NCI-H1694 (cell line): ENCODE results near the gene HCRTR1.

Experiments used
- DNase-seq: peaks from one replicate; lab custom pipeline; 2025; lab: John Stamatoyannopoulos, UW

Gene HCRTR1

DNA sequence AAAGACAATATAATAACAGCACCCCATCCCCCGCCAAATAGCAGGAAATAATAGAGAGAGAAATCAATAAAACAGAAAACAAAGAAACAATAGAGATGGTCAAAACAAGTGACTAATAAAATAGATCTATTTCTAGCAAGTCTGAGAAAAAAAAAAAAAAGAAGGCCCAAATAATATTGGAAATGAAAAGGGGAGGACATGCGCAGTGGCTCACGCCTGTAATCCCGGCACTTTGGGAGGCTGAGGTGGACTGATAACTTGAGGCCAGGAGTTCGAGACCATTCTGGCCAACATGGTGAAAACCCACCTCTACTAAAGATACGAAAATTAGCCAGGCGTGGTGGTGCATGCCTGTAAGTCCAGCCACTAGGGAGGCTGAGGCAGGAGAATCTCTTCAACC, 18.5 kb upstream of the HCRTR1 start:
- DNase-seq: no peak

DNA sequence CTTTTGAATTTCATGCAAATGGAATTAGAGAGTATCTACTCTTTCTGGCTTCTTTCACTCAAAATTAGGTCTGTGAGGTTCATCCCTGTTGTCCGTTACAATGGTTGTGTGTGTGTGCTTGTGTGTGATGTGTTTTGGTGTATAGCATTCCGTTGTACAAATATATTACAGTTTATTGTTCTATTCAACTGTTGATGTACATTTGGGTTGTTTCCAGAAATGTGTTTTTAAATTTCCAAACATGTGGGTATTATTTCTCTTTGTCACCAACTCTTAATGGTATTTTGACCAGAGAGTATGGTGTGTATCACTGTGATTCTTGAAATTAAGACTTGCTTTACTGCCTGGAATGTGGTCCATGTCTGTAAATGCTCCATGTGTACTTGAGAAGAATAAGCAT, 16.8 kb upstream of the HCRTR1 start:
- no peak for DNase-seq

DNA sequence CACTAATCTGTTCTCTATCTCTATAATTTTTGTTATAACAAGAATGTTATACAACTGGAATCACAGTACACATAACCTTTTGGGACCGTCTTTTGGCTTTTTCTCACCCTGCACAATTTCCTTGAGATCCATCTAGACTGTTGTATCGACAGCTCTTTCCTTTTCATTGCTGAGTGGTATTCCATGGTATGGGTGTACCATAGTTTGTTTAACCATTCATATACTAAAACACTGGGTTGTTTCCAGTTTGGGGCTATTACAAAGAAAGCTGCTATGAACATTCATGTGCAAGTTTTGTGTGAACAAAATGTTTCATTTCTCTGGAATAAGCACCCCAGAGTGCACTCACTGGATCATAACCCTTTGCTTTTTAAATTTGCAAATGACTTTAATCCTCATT, 15.4 kb upstream of the HCRTR1 start:
- no peak for DNase-seq

DNA sequence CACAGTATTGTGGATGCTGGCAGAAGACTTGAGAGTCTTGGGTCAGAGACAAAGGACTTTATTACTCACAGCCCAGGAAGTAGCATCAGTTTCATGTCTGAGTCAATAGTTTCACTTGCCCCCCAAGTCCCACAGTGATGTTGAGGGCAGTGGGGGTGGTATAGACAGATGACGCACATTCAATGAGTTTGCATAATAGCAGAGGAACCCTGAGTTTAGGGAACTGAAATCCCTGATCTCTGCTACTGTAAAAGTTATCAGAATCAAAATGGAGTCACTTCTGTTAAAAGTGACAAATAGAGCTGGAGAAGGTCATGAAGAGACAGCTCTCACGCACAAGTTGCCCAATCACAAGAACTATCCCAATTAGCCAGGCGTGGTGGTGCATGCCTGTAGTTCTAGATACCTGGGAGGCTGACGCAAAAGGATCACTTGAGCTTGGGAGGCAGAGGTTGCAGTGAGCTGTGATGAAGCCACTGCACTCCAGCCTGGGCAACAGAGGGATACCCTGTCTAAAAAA, 11.5 kb upstream of the HCRTR1 start:
- DNase-seq: no peak

DNA sequence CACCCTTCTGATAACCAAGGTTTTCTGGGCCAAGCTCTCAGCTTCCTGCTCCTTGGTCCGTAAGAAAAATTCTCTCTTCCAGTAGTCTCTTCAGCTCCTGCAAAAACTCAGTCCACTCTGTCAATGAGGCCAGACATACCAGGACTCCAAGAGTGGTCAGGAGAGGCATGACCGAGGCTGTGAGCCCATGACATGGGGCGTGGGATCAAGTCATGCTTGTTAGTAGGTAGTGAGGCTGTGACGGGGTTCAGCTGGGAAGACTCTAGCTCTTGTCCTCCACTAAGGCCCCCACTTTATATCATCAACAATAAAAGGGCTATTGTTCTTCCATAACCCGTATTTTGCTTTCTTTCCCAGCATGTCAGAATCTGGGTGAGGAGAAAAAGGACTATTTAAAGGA, 10.1 kb upstream of the HCRTR1 start:
- no peak for DNase-seq

DNA sequence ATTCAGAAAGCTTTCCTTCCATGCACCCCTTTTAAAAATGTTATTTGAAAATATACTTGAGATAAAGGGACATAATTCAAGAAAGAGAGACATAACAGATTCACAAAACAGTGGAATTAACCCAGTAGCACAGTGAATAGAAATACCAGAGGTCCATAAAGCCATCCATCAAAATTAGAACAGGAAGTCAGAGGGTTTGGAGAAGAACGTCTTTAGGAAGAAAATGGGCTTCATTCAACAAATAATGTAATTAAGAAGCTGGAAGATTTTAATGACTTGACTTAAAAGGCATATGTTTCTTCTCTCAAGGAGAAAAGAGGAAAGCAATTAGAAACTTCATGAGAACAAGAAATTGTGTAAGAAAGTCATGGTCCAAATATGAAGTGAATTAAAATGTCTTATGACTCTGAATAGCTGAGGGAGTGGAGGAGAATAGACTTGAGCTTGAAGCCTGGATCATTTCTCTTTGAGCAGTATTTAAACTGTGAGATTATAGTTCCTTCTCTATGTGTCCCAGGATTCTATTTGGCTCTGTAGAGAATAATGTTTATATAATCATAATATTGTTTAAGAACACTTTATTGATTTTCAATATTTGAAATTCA, 7.9 kb upstream of the HCRTR1 start:
- DNase-seq: no peak

DNA sequence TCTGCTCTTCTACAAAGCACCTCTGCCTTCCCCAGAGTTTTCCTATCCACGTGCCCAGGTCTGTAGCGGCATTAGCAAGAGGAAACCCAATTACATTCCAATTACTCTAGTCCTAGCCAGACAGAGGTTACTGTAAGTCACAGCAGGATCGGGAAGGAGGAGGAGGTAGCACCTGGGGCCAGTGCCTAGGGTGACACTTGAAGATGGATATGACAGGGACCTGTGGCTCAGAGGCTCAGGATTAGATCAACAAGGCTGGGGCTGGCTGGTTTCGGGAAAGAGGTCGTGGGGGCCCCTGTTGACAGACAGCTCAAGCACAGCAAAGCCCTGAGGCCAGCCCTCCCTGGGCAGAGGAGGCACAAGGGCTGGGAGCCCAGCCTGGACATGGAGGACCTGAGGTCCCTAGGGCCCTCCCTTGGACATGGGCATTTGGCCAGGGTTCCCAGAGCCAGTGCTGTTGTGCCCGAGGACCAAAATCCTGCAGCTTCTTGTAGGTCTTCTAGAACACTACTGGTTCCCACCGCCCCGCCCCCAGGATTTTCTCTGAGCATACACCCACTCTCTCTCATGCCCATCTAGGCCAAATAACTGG, 3.0 kb upstream of the HCRTR1 start:
- no peak for DNase-seq

DNA sequence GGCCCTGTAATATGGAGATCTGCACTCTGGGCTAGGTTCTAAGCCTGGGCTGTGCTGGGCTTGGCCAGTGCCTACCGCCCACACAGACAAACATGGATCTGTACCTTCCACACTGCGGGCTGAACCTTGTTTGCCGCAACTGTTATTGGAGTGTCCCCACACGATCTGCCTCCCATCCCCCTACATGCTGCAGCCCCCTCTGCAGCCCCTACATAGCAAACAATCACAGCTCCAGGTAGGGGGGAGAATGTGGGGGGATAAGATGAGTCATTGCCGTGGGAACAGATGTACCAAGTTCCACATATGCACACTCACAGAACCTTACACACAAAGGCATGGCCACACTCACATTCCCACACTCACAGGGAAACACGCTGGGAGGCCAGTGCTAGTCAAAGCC, 2.1 kb upstream of the HCRTR1 start:
- DNase-seq: no peak

DNA sequence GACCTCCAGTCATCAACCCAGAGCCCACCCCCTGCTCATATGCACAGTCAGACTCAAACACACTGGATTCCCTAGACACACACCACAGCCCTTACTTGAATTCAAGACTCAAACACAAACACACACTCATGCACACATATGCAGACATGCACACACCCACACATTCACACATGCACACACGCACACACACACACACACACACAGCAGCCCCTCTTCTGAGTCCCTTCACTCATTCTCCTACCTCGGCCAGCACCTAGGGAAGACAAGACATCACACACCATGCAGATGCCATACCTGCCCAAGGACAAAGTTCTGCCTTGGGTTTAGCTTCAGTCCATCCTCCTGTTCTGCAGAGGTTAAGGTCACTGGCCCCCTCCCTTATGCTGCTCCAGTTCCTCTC, 1.6 kb upstream of the HCRTR1 start:
- DNase-seq: no peak

DNA sequence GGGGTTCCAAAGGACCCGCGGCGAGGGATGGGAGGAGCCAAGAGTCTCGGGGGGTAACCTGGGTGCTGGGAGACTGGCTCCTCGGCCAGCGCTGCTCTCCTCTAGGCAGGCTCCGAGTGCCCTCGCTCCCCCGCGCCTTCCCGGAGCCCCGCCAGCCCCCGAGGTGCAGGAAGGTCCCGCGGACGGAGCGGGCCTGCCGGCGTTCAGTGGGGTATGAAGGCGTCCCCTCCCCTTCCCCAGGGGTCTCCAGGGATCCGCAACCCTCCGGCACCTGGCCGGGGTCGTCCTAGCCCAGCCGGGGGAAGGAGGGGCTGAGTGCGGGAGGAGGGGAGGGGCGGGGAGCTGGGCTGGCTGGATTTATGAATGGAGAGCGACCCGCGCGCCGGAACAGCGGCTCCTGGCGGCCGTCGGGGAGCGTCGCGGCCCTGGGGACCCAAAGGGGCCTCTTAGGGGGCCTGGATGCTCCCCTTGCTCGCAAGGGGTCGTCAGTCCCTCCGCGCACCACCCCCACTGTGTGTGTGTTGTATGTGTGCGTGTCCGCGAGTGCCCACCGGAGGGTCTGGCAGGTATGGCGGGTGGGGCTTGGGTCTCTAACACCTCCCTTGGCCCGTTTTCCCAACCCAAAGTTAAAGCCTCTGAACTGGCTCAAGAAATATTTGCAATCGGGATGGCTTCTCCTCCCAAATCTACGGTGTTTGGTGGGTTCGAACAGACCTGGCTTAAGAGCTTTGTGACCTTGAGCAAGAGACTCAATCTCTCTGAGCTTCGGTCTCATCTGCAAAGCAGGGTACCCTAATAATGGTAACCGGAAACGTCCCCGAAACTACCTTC, 642 bp downstream of the HCRTR1 start:
- DNase-seq: no peak

DNA sequence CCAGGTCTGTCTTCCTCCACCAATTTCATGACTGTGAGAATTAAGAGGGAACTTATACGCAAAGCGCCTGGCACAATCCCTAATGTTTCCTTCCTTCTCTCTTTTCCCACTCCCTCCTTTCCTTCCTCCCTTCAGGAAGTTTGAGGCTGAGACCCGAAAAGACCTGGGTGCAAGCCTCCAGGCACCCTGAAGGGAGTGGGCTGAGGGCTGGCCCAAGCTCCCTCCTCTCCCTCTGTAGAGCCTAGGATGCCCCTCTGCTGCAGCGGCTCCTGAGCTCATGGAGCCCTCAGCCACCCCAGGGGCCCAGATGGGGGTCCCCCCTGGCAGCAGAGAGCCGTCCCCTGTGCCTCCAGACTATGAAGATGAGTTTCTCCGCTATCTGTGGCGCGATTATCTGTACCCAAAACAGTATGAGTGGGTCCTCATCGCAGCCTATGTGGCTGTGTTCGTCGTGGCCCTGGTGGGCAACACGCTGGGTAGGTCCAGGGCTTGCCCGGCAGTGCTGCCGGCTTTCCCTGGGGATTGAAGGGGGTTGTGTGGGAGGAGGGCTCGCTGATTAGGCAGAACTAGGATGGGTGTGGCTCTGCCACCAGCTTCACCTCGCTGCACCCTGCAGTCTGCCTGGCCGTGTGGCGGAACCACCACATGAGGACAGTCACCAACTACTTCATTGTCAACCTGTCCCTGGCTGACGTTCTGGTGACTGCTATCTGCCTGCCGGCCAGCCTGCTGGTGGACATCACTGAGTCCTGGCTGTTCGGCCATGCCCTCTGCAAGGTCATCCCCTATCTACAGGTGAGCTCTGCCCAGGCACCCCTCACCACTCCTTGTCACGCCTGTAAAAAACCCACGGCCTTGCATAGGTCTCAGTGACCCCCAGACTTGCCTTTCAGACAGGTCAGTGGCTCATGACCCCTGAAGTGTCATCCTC, 1.7 kb downstream of the HCRTR1 start:
- no peak for DNase-seq

DNA sequence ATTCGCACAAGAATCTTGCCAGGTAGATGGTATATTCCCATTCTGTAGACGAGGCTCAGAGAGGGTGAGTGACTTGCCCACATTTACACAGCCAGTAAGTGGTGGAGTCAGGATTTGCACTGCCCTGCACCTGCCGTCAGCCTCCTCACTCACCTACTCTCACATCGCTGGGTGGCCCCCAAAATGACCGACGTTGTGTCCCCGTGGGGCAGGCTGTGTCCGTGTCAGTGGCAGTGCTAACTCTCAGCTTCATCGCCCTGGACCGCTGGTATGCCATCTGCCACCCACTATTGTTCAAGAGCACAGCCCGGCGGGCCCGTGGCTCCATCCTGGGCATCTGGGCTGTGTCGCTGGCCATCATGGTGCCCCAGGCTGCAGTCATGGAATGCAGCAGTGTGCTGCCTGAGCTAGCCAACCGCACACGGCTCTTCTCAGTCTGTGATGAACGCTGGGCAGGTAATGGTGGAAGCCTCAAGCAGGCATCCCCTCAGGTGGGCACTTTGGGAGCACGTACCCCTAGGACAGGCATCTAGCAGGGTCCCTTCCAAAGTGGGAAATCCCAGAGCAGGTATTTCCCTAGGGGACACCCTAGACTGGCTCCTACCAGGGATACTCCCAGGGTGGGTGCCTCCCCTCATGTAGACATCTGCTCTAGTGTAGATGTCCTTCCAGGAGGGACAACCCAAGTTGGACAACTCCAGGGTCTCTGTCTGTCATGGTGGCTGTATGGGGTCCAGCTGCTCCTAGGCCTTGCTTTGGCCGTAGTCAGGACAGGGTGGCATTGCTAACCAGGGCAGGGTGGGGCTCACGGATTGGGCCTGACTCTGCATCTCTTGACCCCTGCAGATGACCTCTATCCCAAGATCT, 3.4 kb downstream of the HCRTR1 start:
- DNase-seq: no peak

DNA sequence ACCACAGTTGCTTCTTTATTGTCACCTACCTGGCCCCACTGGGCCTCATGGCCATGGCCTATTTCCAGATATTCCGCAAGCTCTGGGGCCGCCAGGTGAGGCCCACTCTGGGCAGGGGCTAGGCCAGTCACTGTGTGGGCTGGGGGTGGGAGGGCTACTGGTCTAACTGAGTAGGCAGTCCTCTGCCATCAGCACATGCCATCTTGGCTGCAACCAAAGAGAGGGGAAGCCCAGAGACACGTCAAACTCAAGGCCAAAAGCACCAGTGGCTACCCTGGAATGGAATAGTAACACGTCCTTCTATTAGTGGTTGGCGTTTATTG, 4.0 kb downstream of the HCRTR1 start:
- DNase-seq: no peak

DNA sequence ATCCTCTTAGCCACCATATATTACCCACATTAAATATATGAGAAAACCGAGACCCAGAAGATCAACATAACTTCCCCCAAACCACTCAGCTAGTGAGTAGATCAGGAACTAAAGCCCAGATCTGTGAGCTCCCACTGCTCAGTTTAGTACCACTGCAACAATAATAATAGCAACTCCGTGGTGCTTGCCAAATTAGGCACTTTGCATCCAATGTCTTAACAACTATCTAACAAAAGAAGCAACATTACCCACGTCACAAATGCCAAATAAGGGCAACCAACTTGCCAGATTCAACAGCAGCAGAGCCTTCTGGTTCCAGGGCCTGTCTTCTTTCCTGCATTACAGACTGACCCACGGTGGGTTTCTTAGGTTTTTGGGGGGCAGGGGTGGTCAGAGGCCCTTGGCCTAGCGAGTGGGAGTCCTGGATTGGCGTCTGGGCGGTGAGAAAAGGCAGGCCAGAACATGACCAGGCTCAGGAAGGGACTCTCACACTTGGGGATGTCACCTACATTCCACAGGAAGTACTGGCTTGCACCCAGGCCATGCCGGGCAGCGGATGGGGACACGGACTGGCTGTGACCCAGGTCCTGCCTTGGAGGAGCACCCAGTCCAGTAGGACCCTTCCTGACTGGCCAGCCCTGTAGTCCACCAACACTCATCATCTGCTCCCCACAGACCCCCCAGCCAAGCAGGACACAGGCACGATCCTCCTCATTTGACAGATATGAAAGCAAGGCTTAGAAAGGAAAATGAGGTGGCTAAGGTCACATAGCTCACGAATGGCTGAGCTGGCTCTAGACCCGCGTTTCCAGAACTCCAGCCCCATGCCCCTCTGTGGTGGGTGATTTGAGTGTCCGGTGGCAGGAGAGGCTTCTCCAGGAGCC, 4.6 kb downstream of the HCRTR1 start:
- no peak for DNase-seq

DNA sequence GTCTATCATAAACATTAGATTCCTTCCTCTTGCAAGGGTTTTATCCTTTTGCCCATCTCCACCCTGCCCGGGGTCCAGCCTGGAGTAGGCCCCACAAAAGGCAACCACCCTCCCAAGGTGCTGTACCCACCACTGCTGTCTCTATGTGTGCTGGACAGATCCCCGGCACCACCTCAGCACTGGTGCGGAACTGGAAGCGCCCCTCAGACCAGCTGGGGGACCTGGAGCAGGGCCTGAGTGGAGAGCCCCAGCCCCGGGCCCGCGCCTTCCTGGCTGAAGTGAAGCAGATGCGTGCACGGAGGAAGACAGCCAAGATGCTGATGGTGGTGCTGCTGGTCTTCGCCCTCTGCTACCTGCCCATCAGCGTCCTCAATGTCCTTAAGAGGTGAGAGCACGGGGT, 5.9 kb downstream of the HCRTR1 start:
- DNase-seq: no peak

DNA sequence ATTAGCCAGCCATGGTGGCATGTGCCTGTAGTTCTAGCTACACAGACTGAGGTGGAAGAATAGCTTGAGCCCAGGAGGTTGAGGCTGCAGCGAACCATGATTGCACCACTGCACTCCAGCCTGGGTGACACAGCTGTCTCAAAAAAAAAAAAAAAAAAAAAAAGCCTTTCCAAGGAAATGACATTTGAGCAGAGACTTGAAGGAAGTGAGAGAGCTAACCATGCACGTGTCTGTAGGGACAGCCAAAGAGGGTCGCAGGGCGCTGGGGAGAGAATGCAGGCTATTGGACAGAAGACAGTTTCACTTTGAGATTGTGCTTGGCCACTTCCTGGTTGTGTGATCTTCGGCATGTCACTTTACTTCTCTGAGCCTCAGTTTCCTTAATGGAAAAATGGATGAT, 6.8 kb downstream of the HCRTR1 start:
- no peak for DNase-seq

DNA sequence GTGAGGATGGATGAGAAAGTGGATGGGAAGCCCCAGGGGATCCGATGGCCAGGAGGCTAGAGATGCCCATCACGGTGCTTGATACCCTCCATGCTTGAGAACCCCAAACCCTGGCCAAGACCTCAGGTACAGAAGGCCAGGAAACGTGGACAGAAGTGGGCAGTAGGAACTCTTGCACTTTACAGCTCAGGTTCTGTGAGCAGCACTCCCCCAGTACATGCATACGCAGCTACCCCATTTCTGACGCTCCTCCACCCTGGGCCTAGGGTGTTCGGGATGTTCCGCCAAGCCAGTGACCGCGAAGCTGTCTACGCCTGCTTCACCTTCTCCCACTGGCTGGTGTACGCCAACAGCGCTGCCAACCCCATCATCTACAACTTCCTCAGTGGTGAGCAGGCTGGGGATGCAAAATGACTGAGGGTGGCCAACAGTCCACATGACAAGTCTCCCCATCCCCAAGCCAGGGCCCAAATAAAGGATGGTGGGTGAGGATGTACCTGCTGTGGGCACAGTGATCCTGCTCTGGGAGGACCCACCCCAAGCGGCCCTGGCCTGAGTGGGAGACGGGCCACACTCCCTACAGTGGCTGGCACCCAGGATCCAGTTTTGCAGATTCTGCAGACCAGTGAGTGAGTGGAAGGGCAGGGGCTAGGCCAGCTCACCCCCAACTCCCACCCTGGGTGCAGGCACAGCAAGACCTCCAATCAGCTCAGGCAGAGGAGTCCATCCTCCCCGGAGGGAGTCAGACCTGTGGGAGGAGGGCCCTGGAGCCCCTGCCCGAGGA, 7.4 kb downstream of the HCRTR1 start:
- DNase-seq: no peak

DNA sequence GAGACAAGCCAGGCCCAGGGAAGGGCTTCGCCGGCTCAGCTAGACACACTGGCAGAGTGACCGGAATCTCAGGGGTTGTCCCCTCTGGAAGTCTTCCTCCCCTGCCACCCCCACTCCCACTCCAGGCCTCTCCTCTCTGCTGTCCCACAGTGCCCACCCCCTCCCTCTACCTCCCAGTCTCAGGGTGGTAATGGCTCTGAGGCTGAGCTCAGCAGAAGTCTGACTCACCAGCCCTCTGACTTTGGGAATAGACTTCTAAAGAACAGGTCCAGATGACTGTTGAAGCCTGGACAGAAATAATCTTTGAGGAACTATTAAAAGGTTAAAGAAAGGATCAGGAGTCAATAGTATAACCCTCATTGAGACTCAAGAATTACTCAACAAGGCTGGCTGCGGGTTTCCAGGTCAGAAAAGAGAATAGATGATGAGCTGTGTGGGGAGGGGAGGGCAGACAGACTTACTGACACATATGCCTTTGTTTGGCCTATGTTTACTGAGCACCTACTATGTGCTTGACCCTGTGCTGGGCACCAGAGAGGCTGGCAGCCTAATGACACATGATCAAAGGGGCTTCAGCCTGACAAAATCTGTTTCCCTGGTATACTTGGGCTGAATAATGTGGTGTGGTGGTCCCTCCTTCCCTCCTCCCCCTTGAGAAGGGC, 8.2 kb downstream of the HCRTR1 start:
- no peak for DNase-seq
